A549 treated with RU486 at 1 μM for 4 hours (cell line): ENCODE measurements around the gene HSPA4. TPM values are rescaled to one million over a fixed set of nuclear protein-coding genes. Genes with fewer than 3 reads are reported as not detected.

Experiments used
- total RNA-seq: library from RNA; stranded (reverse); fragments of 200-300 nt; extraction: Qiagen RNA extraction; gene quantifications from 5 replicates; pipeline ENCODE4 v1.2.3, GENCODE V29; 2022; ENCODE audit warnings: low read depth

The HSPA4 gene
- total RNA-seq = 172 to 202 TPM (median 188 TPM) in 5 replicates

DNA sequence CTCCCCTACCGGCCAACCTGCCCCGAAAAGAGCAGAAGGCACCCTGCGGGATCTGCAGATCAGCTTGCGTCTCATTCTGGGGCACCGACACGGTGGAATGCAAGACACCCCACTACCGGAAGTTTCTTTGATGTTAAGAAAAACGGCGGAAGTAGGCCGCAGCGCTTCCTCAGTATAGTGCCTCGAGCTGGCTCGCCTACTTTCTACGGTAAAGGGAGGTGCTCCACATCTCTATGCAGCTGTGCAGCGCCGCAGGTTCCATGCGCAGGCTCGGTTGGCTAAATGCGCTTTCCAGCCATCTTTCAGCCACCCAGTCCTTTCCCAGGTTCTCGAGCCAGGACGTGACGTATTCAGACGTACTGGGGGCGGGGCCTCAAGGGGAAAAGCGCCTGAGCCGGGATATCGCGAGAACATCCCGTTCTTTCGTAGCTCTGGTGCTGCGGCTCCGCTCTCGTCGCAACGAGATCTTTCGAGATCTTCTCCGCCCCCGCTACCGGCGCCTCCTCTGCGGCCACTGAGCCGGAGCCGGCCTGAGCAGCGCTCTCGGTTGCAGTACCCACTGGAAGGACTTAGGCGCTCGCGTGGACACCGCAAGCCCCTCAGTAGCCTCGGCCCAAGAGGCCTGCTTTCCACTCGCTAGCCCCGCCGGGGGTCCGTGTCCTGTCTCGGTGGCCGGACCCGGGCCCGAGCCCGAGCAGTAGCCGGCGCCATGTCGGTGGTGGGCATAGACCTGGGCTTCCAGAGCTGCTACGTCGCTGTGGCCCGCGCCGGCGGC lies at the start of gene HSPA4:
TSS of gene HSPA4 (plus strand) at position 472 of the 775 bp plus-strand sequence. CDS start at position 710, 238 bp downstream.

DNA sequence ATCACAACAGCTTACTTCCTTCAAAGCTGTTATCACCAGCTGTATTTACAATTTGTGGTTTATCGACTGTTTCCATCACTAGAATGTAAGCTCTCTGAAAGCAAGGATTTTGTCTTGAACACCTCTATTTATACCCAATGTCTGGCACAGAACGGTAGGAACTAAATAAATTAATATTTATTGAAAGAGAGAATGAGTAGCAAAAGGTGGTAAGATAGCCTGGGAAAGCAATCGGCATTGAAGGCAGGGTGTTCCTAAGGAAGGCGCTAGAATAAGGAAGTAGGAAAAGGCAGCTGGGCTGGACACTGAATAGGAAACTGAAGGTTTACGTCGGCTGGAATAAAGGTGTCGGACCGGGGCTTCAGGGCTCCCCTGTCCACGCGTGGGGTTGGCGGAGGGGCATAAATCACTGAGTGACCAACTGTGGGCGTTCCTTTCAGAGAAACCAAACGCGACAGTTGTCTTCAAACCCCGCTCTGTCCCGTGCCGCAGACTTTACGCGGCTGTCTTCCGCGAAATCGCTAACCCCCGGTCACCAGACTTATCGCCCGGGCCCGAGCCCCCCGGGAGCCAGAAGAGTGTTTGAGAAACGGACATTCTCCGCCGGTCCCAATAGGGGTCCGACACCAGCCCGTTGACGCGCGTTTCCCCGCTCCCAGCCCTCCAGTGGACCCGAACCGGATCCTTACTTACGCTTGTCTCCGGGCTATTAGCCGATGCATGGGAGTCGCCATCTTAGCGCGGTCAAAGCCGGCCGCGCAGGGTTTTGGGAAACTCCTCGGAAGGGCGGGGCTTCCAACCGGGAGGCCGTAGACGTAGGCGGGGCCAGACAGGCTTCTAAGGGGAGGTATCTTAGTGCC lies 25.8 kb upstream of the HSPA4 start, which contains the start of gene ZCCHC10:
TSS of gene ZCCHC10 (minus strand) at position 746 of the 860 bp plus-strand sequence. CDS start at position 734, 12 bp downstream.

Other genes with a start within 250 kb of the HSPA4 start
- 0.16 to 0.17 TPM (median 0.17 TPM) in 4 of 5 replicates, not detected in the other for gene SOWAHA, start 238.7 kb upstream of the HSPA4 start, total RNA-seq
- gene SHROOM1, start 221.4 kb upstream of the HSPA4 start, total RNA-seq = 6.0 to 11.4 TPM (median 9.4 TPM) in 5 replicates
- gene GDF9, start 185.5 kb upstream of the HSPA4 start, total RNA-seq = 0.09 to 0.24 TPM (median 0.18 TPM) in 5 replicates
- 367 to 625 TPM (median 509 TPM) in 5 replicates for gene UQCRQ, start 185.4 kb upstream of the HSPA4 start, total RNA-seq
- 0.56 to 1.1 TPM (median 0.76 TPM) in 5 replicates for gene LEAP2, start 178.3 kb upstream of the HSPA4 start, total RNA-seq
- 10.8 to 25.6 TPM (median 23.3 TPM) in 5 replicates for gene AFF4, start 88.4 kb upstream of the HSPA4 start, total RNA-seq
- gene ZCCHC10, start 25.5 kb upstream of the HSPA4 start, total RNA-seq = 30.4 to 36.9 TPM (median 31.4 TPM) in 5 replicates